Lower leg skin (tissue), 3 donors: ENCODE measurements around the gene VPS41.

Experiments used
- CTCF ChIP-seq, 3 donors: fragments of 450-650 bp; IDR thresholded peaks; one replicate each; pipeline ENCODE4 v1.5.1; 2016; ENCODE audit warnings: antibody characterized with exemption in 3 of 3, mild to moderate bottlenecking in 3 of 3, moderate library complexity in 2 of 3
- POLR2A ChIP-seq, 2 donors: fragments of 450-650 bp; IDR thresholded peaks; one replicate each; pipeline ENCODE4 v1.6.1; 2016 to 2017; ENCODE audit warnings: antibody characterized with exemption in 2 of 2, mild to moderate bottlenecking in 1 of 2, moderate library complexity in 1 of 2

- TF ChIP-seq CTCF (IDR thresholded peaks at IDR 0.05) (no peak), POLR2A (IDR thresholded peaks at IDR 0.05) (no peak)
These were observed 75.7 kb downstream of the VPS41 start for GRCh38 chr7:38833329-38833728.
